Psoas muscle (tissue), 8 donors: ENCODE data around the gene TBX2. TPM values are rescaled to one million over a fixed set of nuclear protein-coding genes. Genes with fewer than 3 reads are reported as not detected.

Source experiments
- ATAC-seq, 4 donors: fragments of 200-7000 bp; cut with Tn5 transposase; one replicate each; pipeline ENCODE4 v1.9.1; 2020; ENCODE audit warnings: moderate library complexity in 3 of 4, mild to moderate bottlenecking in 2 of 4
- DNase-seq, 2 donors: peaks; one replicate each; pipeline ENCODE4 v3.0.0-alpha.2; 2020
- H3K27ac ChIP-seq: fragments of 200-600 bp; one replicate; pipeline ENCODE4 v1.8.0; 2022
- H3K27me3 ChIP-seq, 3 donors: fragments of 200-600 bp in 1 of 3; one replicate each; pipeline versions ENCODE4 v1.6.1 to v1.8.0; 2013 to 2022; ENCODE audit warnings: low read length in 2 of 3, mild to moderate bottlenecking in 2 of 3, moderate library complexity in 1 of 3; ENCODE audit not compliant: insufficient read depth in 3 of 3
- H3K36me3 ChIP-seq, 2 donors: fragments of 200-600 bp in 1 of 2; one replicate each; pipeline versions ENCODE4 v1.6.1 to v1.8.0; 2013 to 2022; ENCODE audit warnings: low read depth in 1 of 2, mild to moderate bottlenecking in 1 of 2, moderate library complexity in 1 of 2; ENCODE audit not compliant: insufficient read depth in 1 of 2
- H3K4me1 ChIP-seq: fragments of 200-600 bp; one replicate; pipeline ENCODE4 v1.8.0; 2022
- H3K4me3 ChIP-seq: fragments of 200-600 bp; one replicate; pipeline ENCODE4 v1.8.0; 2022; ENCODE audit warnings: mild to moderate bottlenecking
- H3K9me3 ChIP-seq: fragments of 200-600 bp; one replicate; pipeline ENCODE4 v1.8.0; 2022
- WGBS, 3 donors: extraction: QIAGEN DNeasy Blood & Tissue Kit; methylation state at CpG; one replicate each; pipeline versions ENCODE4 v1.1.6 to v1.1.7; 2013; 5-methylcytosine and 5-hydroxymethylcytosine counted together
- intact Hi-C, 2 donors: fragments of 100-400 bp; cut with DNase I; formaldehyde crosslinking; loops; one replicate each; pipeline versions ENCODE4 v1.11.0 to v1.14.2; 2022
- polyA plus RNA-seq, 3 donors: library from polyadenylated mRNA; stranded (reverse); fragments of 200-250 nt; gene quantifications; one replicate each; pipeline ENCODE4 v1.2.3, GENCODE V29; 2013
- total RNA-seq, 4 donors: library from RNA; stranded (reverse); fragmentation: NEBNext Ultra II Directional in 2 of 4; extraction: Animal tissue kit (Norgen Biotek cat#: 25700) in 2 of 4; gene quantifications; one replicate each; pipeline versions ENCODE4 v1.2.1 to v1.2.4, GENCODE V29; 2021 to 2023
- TF ChIP-seq, protein P1 (sequence below): fragments of 200-600 bp; IDR thresholded peaks from one replicate; pipeline ENCODE4 v1.8.0; 2022; ENCODE audit warnings: antibody characterized with exemption
- donor health status: healthy with polysubstance abuse.
- donor health status: DM: no; HTN: no; CAD: no; lungs with moderate emphysema.
- donor health status: Bipolar disorder and iron deficiency.
- donor health status: healthy.
- donor health status: DM: yes; HTN: yes; CAD: no.
- donor health status: DM: no; HTN: no; CAD: no.
- donor health status: DM: no; HTN: no; CAD: no.
- donor health status: DM: yes; HTN: yes; CAD: no.

The TBX2 gene
- total and polyA plus RNA-seq, 7 donors = 3.5 to 8.7 (median 6.3) TPM

DNA sequence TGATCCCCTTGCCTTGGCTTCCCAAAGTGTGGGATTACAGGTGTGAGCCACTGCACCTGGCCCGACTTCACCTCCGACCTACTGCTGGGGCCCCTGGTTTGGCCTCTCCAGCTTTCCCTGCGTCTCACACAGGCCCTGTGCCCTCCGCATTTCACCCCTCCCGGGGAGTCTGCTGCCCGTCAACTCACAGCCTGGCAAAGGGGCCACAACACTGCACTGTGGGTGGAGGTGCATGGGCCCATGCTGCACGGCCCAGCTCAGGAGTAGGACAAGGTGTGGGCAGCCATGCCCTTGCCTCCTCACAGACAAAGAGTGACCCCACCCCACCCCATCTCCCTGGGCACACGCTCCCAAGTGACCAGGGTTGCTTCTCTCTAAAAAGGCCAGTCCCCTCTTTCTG, 12.6 kb upstream of the TBX2 start:
- no peak for ATAC-seq
- no peak overlapping the region for H3K4me3 ChIP-seq
- H3K9me3 ChIP-seq = no peaks in the 10 kb centered on the region
- no peak overlapping the region for H3K27ac ChIP-seq
- TF ChIP-seq, protein P1, sequence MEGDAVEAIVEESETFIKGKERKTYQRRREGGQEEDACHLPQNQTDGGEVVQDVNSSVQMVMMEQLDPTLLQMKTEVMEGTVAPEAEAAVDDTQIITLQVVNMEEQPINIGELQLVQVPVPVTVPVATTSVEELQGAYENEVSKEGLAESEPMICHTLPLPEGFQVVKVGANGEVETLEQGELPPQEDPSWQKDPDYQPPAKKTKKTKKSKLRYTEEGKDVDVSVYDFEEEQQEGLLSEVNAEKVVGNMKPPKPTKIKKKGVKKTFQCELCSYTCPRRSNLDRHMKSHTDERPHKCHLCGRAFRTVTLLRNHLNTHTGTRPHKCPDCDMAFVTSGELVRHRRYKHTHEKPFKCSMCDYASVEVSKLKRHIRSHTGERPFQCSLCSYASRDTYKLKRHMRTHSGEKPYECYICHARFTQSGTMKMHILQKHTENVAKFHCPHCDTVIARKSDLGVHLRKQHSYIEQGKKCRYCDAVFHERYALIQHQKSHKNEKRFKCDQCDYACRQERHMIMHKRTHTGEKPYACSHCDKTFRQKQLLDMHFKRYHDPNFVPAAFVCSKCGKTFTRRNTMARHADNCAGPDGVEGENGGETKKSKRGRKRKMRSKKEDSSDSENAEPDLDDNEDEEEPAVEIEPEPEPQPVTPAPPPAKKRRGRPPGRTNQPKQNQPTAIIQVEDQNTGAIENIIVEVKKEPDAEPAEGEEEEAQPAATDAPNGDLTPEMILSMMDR = no peak
- WGBS, 3 donors = 94 to 98% (median 96%) methylated on average over 8 of the region's 8 CpGs
- intact Hi-C loops = loop anchor here (10.0 kb wide), 2 partner anchors 232 to 662 kb away; no protein-coding TSS in a partner anchor
- H3K4me1 ChIP-seq = peaks cover 4% of the 10 kb centered on the region
- no peaks in the 10 kb centered on the region for H3K27me3 ChIP-seq
- no peaks in the 10 kb centered on the region for H3K36me3 ChIP-seq
- DNase-seq = peak in 1 of 2 donors; percentile 33

DNA sequence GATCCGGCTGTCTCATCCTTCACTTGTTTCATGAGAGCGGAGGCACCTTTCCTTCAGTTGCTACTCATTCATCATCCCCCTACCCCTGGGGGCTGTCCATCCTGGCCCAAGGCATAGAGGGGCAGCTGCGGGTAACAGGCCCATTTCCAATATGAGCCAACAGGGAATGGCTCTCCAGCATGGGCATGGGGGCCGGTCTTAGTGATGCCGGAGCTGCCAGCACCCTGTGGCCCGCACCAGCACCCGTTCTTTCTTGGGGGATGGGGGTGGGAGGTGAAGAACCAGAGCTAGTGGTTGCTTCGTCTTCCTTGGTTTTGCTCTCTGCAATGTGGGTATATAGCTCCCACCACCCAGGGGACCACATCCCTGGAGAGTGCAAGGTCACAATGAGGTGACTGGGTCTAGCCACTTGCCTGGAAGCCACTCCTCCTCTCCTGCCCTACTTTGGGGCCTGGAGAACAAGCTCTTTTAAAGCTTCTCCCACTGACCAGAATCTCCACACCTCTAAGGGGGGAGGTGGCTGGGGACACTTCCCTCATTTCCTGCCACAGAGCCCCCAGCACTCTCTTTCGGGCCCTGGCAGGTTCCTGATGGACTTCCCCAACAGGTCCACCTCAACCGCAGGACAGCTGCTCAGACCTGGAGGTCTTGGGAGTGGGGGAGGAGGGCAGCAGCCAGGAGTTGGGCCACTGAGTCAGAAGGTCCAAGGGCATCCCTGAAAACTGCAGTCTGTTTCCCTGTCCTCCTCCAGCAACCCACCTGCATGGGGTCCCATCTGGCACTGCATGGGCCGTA, 11.9 kb upstream of the TBX2 start:
- Histone ChIP-seq H3K27ac (no peak overlapping the region), H3K27me3 (no peaks in the 10 kb centered on the region), H3K9me3 (no peaks in the 10 kb centered on the region), H3K36me3 (no peaks in the 10 kb centered on the region), H3K4me1 (peaks cover 4% of the 10 kb centered on the region), H3K4me3 (no peak overlapping the region)
- DNase-seq = peak in 1 of 2 donors; percentile 42
- ATAC-seq = no peak
- intact Hi-C loops = loop anchor here (10.0 kb wide), 2 partner anchors 233 to 663 kb away; no protein-coding TSS in a partner anchor
- TF ChIP-seq, protein P1 = no peak
- 93 to 96% (median 94%) methylated on average over 11 of the region's 11 CpGs for WGBS, 3 donors

DNA sequence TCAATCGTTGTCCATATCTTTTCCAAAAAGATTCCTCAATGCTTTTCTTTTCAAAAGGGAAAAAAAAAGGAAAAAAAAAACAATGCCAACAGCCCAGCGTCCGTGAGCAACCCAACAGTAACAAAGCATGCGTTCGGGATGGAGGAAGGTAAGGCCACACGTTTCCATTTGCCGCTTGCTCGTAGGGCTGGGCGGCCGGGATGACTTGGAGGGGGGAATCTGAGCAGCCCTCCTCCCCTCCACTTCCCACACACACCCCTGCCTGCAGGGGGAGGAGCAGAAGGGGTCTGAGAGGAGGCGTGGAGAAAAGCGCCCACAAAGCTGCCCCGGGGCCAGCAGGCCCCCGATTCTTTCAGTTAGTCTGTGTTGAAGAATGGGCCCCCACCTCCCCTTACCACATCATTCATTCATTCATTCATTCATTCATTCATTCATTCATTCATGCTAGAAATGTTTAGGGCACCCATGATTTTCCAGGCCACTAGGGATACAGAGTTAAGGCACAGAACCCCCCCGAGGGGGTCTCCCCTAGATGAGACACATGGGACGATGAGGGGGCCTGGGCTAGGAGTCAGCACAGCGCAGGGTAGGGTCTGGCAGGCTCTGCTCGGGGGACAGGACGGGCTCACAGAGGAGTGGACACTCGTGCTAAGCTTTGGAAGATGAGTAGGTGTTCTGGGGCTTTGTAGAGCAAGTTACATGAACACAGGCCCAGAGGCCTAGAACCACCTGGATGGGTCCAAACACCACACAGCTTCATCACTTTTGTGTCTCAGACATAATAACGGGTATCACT, 10.9 kb upstream of the TBX2 start:
- Histone ChIP-seq H3K27me3 (no peaks in the 10 kb centered on the region), H3K9me3 (no peaks in the 10 kb centered on the region), H3K4me3 (no peak overlapping the region), H3K36me3 (no peaks in the 10 kb centered on the region), H3K4me1 (peaks cover 4% of the 10 kb centered on the region), H3K27ac (no peak overlapping the region)
- ATAC-seq (no peak), DNase-seq (no peak)
- TF ChIP-seq, protein P1 = no peak
- WGBS, 3 donors = 88 to 90% (median 90%) methylated on average over 21 of the region's 21 CpGs
- intact Hi-C loops = loop anchor here (10.0 kb wide), 2 partner anchors 234 to 664 kb away; no protein-coding TSS in a partner anchor

DNA sequence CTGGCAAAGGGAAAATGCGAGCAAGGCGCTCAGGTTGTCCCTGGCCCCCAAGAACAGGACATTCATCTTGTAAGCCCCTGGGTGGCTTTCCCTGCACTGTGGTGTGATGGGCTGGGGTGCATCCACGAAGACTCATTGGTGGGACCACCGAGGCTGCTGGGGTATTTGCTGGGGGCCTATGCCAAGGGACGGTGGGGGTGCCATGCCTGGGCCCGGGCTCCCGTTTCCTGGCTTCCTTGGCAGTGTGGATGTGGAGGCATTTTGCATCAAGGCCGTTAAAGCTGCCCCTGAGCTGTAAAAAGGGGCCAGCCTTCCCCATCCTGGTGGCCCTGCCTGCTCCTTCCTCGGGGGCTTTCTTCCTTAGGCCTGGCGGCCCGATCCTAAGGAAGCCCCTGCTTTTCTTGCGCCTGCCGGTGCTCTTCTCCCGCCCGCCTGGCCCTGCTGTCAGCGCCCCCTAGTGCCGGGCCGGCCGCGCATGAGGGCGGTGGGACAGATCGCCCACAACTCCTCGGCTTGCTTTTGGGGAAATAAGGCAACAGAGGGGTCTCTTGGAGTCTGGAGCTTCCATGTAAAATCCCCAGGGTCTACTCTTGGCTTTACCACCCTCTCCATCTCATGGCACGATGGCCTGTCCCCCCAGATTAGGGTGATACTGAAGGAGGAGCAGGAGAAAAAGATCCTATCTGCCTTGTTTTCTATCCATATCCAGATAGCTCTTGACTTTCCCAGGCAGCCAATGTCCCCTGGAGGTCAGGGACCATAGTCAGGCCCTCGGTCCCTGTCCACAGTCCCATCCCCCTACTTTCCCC, 9.8 kb upstream of the TBX2 start:
- Histone ChIP-seq H3K36me3 (no peaks in the 10 kb centered on the region), H3K4me1 (peaks cover 4% of the 10 kb centered on the region), H3K9me3 (no peaks in the 10 kb centered on the region), H3K27ac (no peak overlapping the region), H3K4me3 (peak overlapping the region; percentile 11), H3K27me3 (no peaks in the 10 kb centered on the region)
- TF ChIP-seq, protein P1 = peak; percentile 79
- ATAC-seq (peak; percentile 48 to 81 (median 56)), DNase-seq (peak in 1 of 2 donors; percentile 58)
- intact Hi-C loops = loop anchor here (10.0 kb wide), 4 partner anchors 235 to 675 kb away; no protein-coding TSS in a partner anchor
- 24 to 27% (median 25%) methylated on average over 23 to 25 of the region's 25 CpGs for WGBS, 3 donors
